K562 (cell line): ENCODE measurements around the gene SRRM4. TPM values are rescaled to one million over a fixed set of nuclear protein-coding genes. Genes with fewer than 3 reads are reported as not detected.

Experiments
- ATAC-seq: fragments of 200-7000 bp; cut with Tn5 transposase; 3 replicates; pipeline ENCODE4 v1.9.1; 2020; ENCODE audit warnings: moderate library complexity
- BruUV-seq: library from RNA; stranded (reverse); fragments of 400-500 nt; replicated peaks from 2 replicates; lab custom pipeline; 2021; lab: Mats Ljungman, UMichigan
- CTCF ChIA-PET: fragments of 300-600 bp; formaldehyde crosslinking; extraction: SDS; loops from one replicate; lab custom pipeline; 2021; ENCODE audit warnings: low intra/inter-chr PET ratio; lab: Yijun Ruan, JAX
- POLR2A ChIA-PET: fragments of 300-600, 350-650 bp; sonication (Branson Sonifier 250); formaldehyde crosslinking; extraction: SDS; loops from one replicate; lab custom pipeline; 2021; ENCODE audit warnings: antibody characterized with exemption, inconsistent platforms; lab: Yijun Ruan, JAX
- DNase-seq, 4 experiments: peaks; one replicate each; pipeline versions ENCODE4 v3.0.0 to v3.0.0-alpha.2; 2011 to 2018; ENCODE audit warnings: low spot score in 3 of 4, mixed read lengths in 3 of 4; ENCODE audit errors: extremely low read depth in 1 of 4
- FAIRE-seq: peaks from 2 replicates; lab custom pipeline; 2011; peaks lifted over from hg19 to GRCh38; lab: Jason Lieb, UNC
- H2AFZ ChIP-seq: 2 replicates; pipeline ENCODE4 v1.6.0; 2011; ENCODE audit warnings: low read depth, low read length, control low read depth, inconsistent platforms
- H3K27ac ChIP-seq: fragments of 200-600 bp; 3 replicates; pipeline ENCODE4 v1.8.0; 2011; ENCODE audit warnings: low read depth, mild to moderate bottlenecking, control low read depth, inconsistent platforms, low read length, moderate library complexity, mixed read lengths; ENCODE audit errors: extremely low read depth
- H3K27me3 ChIP-seq, 2 experiments: fragments of 300-600 bp in 1 of 2; 2 replicates in 1 of 2; 3 replicates in 1 of 2; pipeline versions ENCODE4 v1.6.0 to v1.8.0; 2011; ENCODE audit warnings: inconsistent platforms in 2 of 2, low read length in 2 of 2, mild to moderate bottlenecking in 1 of 2, mixed read lengths in 1 of 2, moderate library complexity in 1 of 2; ENCODE audit not compliant: control insufficient read depth in 2 of 2, insufficient read depth in 2 of 2
- H3K36me3 ChIP-seq: fragments of 300-600 bp; 3 replicates; pipeline ENCODE4 v1.8.0; 2011; ENCODE audit warnings: mild to moderate bottlenecking, low read length, inconsistent platforms; ENCODE audit not compliant: control insufficient read depth, insufficient read depth
- H3K4me1 ChIP-seq, 2 experiments: fragments of 200-600 bp in 1 of 2; replicated peaks in 1 of 2; 2 replicates in 1 of 2; 3 replicates in 1 of 2; pipeline versions ENCODE4 v1.5.1 to v1.8.0; 2011; ENCODE audit warnings: inconsistent platforms in 2 of 2, low read length in 2 of 2, mild to moderate bottlenecking in 1 of 2, mixed read lengths in 1 of 2, moderate library complexity in 1 of 2; ENCODE audit not compliant: control insufficient read depth in 2 of 2, insufficient read depth in 2 of 2
- H3K4me2 ChIP-seq: 2 replicates; pipeline ENCODE4 v1.6.1; 2011; ENCODE audit warnings: low read length, control low read depth, inconsistent platforms, mixed read lengths; ENCODE audit not compliant: insufficient read depth
- H3K4me3 ChIP-seq: fragments of 200-600 bp; sonication (generic), shearing (Covaris generic); 2 replicates; pipeline ENCODE4 v1.5.1; 2016; ENCODE audit warnings: control low read depth, inconsistent platforms
- H3K79me2 ChIP-seq: fragments of 200-600 bp; 3 replicates; pipeline ENCODE4 v1.8.0; 2011; ENCODE audit warnings: low read length, inconsistent platforms; ENCODE audit not compliant: control insufficient read depth, insufficient read depth
- H3K9ac ChIP-seq, 2 experiments: 2 replicates each; pipeline versions ENCODE4 v1.6.0 to v1.6.1; 2011; ENCODE audit warnings: low read depth in 2 of 2, low read length in 2 of 2, control low read depth in 1 of 2, inconsistent platforms in 1 of 2, mild to moderate bottlenecking in 1 of 2, mixed read lengths in 1 of 2; ENCODE audit not compliant: insufficient read depth in 1 of 2
- H3K9me1 ChIP-seq: one replicate; pipeline ENCODE4 v1.6.0; 2011; ENCODE audit warnings: inconsistent platforms, mild to moderate bottlenecking, low read length, moderate library complexity; ENCODE audit not compliant: control insufficient read depth, insufficient read depth
- H3K9me3 ChIP-seq: replicated peaks from 2 replicates; pipeline ENCODE4 v1.5.1; 2011; ENCODE audit warnings: low read depth, low read length, inconsistent platforms; ENCODE audit not compliant: control insufficient read depth, insufficient read depth
- H4K20me1 ChIP-seq: replicated peaks from 2 replicates; pipeline ENCODE4 v1.6.1; 2011; ENCODE audit warnings: low read length, inconsistent platforms, mixed read lengths; ENCODE audit not compliant: control insufficient read depth, insufficient read depth
- EGR1 ChIP-seq: fragments of 450-650 bp; conservative IDR thresholded peaks from 2 replicates; pipeline ENCODE4 v1.6.1; 2017; ENCODE audit warnings: mild to moderate bottlenecking
- SMARCB1 ChIP-seq: IDR thresholded peaks from 2 replicates; pipeline ENCODE4 v1.6.1; 2011; ENCODE audit warnings: improper control_type of control experiment, low read depth; ENCODE audit not compliant: insufficient read length
- ZBTB49 ChIP-seq: sonication (generic); formaldehyde crosslinking; IDR thresholded peaks from 2 replicates; pipeline ENCODE4 v1.8.0; 2022; ENCODE audit warnings: missing genetic modification reagents, mild to moderate bottlenecking, borderline replicate concordance
- ZNF134 ChIP-seq: fragments of 250-450 bp; sonication (Bioruptor Pico); conservative IDR thresholded peaks from 2 replicates; pipeline ENCODE4 v1.4.0; 2020
- ZNF280A ChIP-seq: fragments of 450-650 bp; IDR thresholded peaks from 2 replicates; pipeline ENCODE4 v1.6.1; 2018; ENCODE audit warnings: mild to moderate bottlenecking, low read depth; ENCODE audit not compliant: partially characterized antibody
- ZSCAN29 ChIP-seq: fragments of 450-650 bp; IDR thresholded peaks from 2 replicates; pipeline ENCODE4 v1.6.1; 2017
- WGBS: fragments of 100-300 bp; shearing (Covaris generic); methylation state at CpG from one replicate; pipeline ENCODE4 v1.1.6; 2016; ENCODE audit warnings: low coverage, mixed read lengths; ENCODE audit not compliant: insufficient coverage; ENCODE audit errors: missing lambda C conversion rate; 5-methylcytosine and 5-hydroxymethylcytosine counted together
- in situ Hi-C: fragments of 300-500 bp; cut with MboI; formaldehyde crosslinking; loops from 4 replicates; pipeline ENCODE4 v1.15.0; 2018; ENCODE audit warnings: inconsistent platforms, mixed read lengths
- intact Hi-C: fragments of 100-400 bp; cut with micrococcal nuclease; formaldehyde crosslinking; loops from 2 replicates; pipeline ENCODE4 v1.14.2; 2022
- polyA plus RNA-seq, 8 experiments: library from polyadenylated mRNA; depleted of rRNA in 4 of 8; stranded (reverse) in 5 of 8; unstranded in 3 of 8; fragments of >200 nt; fragmentation: Nextera tagmentation in 2 of 8; fragmentation: Illumina TruSeq in 1 of 8; extraction: Ambion mirVana in 2 of 8; extraction: Trizol in 1 of 8; gene quantifications; 2 replicates each; pipeline versions ENCODE4 v1.2.1 to v1.2.3, GENCODE V29; 2011 to 2014; ENCODE audit warnings: inconsistent platforms in 1 of 8, missing spikeins in 1 of 8
- total RNA-seq, 7 experiments: library from RNA; depleted of rRNA in 6 of 7; stranded (reverse); fragments of >200 nt in 6 of 7; fragmentation: Illumina TruSeq in 2 of 7; extraction: Trizol in 2 of 7; gene quantifications; 2 replicates each; pipeline versions ENCODE4 v1.2.1 to v1.2.3, GENCODE V29; 2011 to 2021; ENCODE audit warnings: low replicate concordance in 1 of 7

The SRRM4 gene
- total and polyA plus RNA-seq, 9 of the 15 experiments (the other 6 are each of a cell fraction or from before 2014, with no cell fraction given): not detected

- Histone ChIP-seq H3K4me3 (no peak overlapping the region), H3K4me1 (no peaks in the 10 kb centered on the region), H3K27ac (no peak overlapping the region), H3K27me3 (no peaks in the 10 kb centered on the region), H2AFZ (no peak overlapping the region), H3K9me1 (no peaks in the 10 kb centered on the region), H3K9me3 (no peaks in the 10 kb centered on the region), H3K9ac (no peak overlapping the region), H4K20me1 (no peaks in the 10 kb centered on the region), H3K79me2 (no peaks in the 10 kb centered on the region), H3K36me3 (no peaks in the 10 kb centered on the region)
- ATAC-seq: no peak
- no TSS peak for BruUV-seq
- CTCF ChIA-PET: no interaction called here
- FAIRE-seq: no peak
- intact Hi-C loops: no loop called here
- no peak for DNase-seq
- 2% methylated on average over 5 of the region's 5 CpGs for WGBS
- in situ Hi-C loops: no loop called here
- no peak for TF ChIP-seq ZBTB49
- TF ChIP-seq, all 486 proteins: peak for 0
- H3K4me2 ChIP-seq: no peak overlapping the region
- POLR2A ChIA-PET: interaction anchor here (0.6 kb wide), 1 partner anchor 831 kb away, joined by 3 read pairs; no protein-coding TSS in a partner anchor
Measured at GRCh38 chr12:118958520-118958919, 22.8 kb upstream of the SRRM4 start.

- H3K79me2 ChIP-seq: no peaks in the 10 kb centered on the region
- no peaks in the 10 kb centered on the region for H3K36me3 ChIP-seq
- H3K9me3 ChIP-seq: no peaks in the 10 kb centered on the region
- 0% methylated on average over 4 of the region's 4 CpGs for WGBS
- FAIRE-seq: no peak
- no peaks in the 10 kb centered on the region for H4K20me1 ChIP-seq
- H3K9me1 ChIP-seq: no peaks in the 10 kb centered on the region
- no peak overlapping the region for H3K27ac ChIP-seq
- no peak for ATAC-seq
- CTCF ChIA-PET: no interaction called here
- DNase-seq: no peak
- BruUV-seq: no TSS peak
- H3K4me1 ChIP-seq: no peaks in the 10 kb centered on the region
- H2AFZ ChIP-seq: no peak overlapping the region
- H3K9ac ChIP-seq: no peak overlapping the region
- no peak overlapping the region for H3K4me2 ChIP-seq
- no peak overlapping the region for H3K4me3 ChIP-seq
- intact Hi-C loops (no loop called here), in situ Hi-C loops (no loop called here)
- no peaks in the 10 kb centered on the region for H3K27me3 ChIP-seq
- POLR2A ChIA-PET: no interaction called here
- TF ChIP-seq EGR1 (no peak), ZNF280A (no peak), SMARCB1 (no peak), ZSCAN29 (no peak), ZNF134 (CRISPR knock-in tag) (no peak)
Measured at GRCh38 chr12:118959348-118959747, 22.0 kb upstream of the SRRM4 start.
